ENCODE data around the gene KLHL17.

Gene KLHL17

GRCh38 chr1:923131-923990 lies 37.0 kb upstream of the KLHL17 start, which contains the start of gene SAMD11:
SAMD11 (plus strand) TSS chr1:923923; CDS start chr1:924432, 509 bp downstream.
- no peak for DNase-seq (ENCODE audit: low spot score)

GRCh38 chr1:923991-924655 lies 36.3 kb upstream of the KLHL17 start:
- DNase-seq (ENCODE audit: low spot score) = no peak

GRCh38 chr1:924656-925560 lies 35.5 kb upstream of the KLHL17 start:
- no peak for DNase-seq (ENCODE audit: low spot score)

GRCh38 chr1:925561-926421 lies 34.6 kb upstream of the KLHL17 start:
- DNase-seq (ENCODE audit: low spot score) = no peak

- DNase-seq (ENCODE audit: low spot score) = no peak
These were observed 33.1 kb upstream of the KLHL17 start for GRCh38 chr1:927234-927633.

GRCh38 chr1:927748-928147 lies 32.6 kb upstream of the KLHL17 start:
- no peak for DNase-seq (ENCODE audit: low spot score)

- DNase-seq (ENCODE audit: low spot score) = no peak
These were observed 31.3 kb upstream of the KLHL17 start for GRCh38 chr1:928825-929661.

- DNase-seq (ENCODE audit: low spot score) = no peak
These were observed 30.4 kb upstream of the KLHL17 start for GRCh38 chr1:929712-930632.

- no peak for DNase-seq (ENCODE audit: low spot score)
These were observed 29.7 kb upstream of the KLHL17 start for GRCh38 chr1:930633-931138.

- no peak for DNase-seq (ENCODE audit: low spot score)
These were observed 28.8 kb upstream of the KLHL17 start for GRCh38 chr1:931380-932172.

GRCh38 chr1:932173-932510 lies 28.2 kb upstream of the KLHL17 start:
- DNase-seq (ENCODE audit: low spot score) = no peak

GRCh38 chr1:932776-933602 lies 27.4 kb upstream of the KLHL17 start:
- no peak for DNase-seq (ENCODE audit: low spot score)

GRCh38 chr1:933603-933940 lies 26.8 kb upstream of the KLHL17 start:
- no peak for DNase-seq (ENCODE audit: low spot score)

- no peak for DNase-seq (ENCODE audit: low spot score)
These were observed 25.2 kb upstream of the KLHL17 start for GRCh38 chr1:934991-935750.

- DNase-seq (ENCODE audit: low spot score) = no peak
These were observed 24.6 kb upstream of the KLHL17 start for GRCh38 chr1:935751-936231.

GRCh38 chr1:936348-937264 lies 23.8 kb upstream of the KLHL17 start:
- no peak for DNase-seq (ENCODE audit: low spot score)
